ENCODE measurements around the gene CAMK2G. TPM values are rescaled to one million over a fixed set of nuclear protein-coding genes. Genes with fewer than 3 reads are reported as not detected.

The CAMK2G gene
- total RNA-seq, 4 donors from 2014 or later, result 72.0 to 131 (median 83.0) TPM

- TF ChIP-seq POLR2AphosphoS5 (IDR thresholded peaks at IDR 0.05), result no peak
- TF ChIP-seq POLR2A (IDR thresholded peaks at IDR 0.05), result no peak
- no peak for TF ChIP-seq CTCF (IDR thresholded peaks at IDR 0.05)
- TF ChIP-seq EP300 (IDR thresholded peaks at IDR 0.05; ENCODE audit: low read depth), result no peak
- intact Hi-C loops (cut with DNase I; ENCODE audit: low total_unique reads) (no loop called here), in situ Hi-C loops (cut with MboI; ENCODE audit: low pct_ligation_motif_present in 1 of 4, low pct_unique_long_range_greater_than_20kb in 1 of 4, low sequenced_read_pairs in 3 of 4) (no loop called here)
- Histone ChIP-seq H3K4me3 (no peak overlapping the region), H3K27me3 (no peaks in the 10 kb centered on the region), H3K27ac (no peak overlapping the region), H3K36me3 (peaks cover 0 to 20% (median 8%) of the 10 kb centered on the region in 4 donors), H3K4me1 (no peaks in the 10 kb centered on the region), H3K9me3 (no peaks in the 10 kb centered on the region)
- WGBS, 2 donors (ENCODE audit: low coverage in 1 of 2), result 83% methylated on average over 6 of the region's 6 CpGs; no CpG with 5 or more reads in 1 of the 2 donors
- DNase-seq, result no peak
Measured at GRCh38 chr10:73828161-73828560, 46.2 kb downstream of the CAMK2G start.

- intact Hi-C loops (cut with DNase I; ENCODE audit: low total_unique reads), result no loop called here
- in situ Hi-C loops (cut with MboI; ENCODE audit: low pct_ligation_motif_present in 1 of 4, low pct_unique_long_range_greater_than_20kb in 1 of 4, low sequenced_read_pairs in 3 of 4), result no loop called here
- TF ChIP-seq EP300 (IDR thresholded peaks at IDR 0.05; ENCODE audit: low read depth) (no peak), POLR2A (IDR thresholded peaks at IDR 0.05) (no peak), CTCF (IDR thresholded peaks at IDR 0.05) (no peak), POLR2AphosphoS5 (IDR thresholded peaks at IDR 0.05) (no peak)
- DNase-seq, result no peak
- Histone ChIP-seq H3K27me3 (no peaks in the 10 kb centered on the region), H3K27ac (no peak overlapping the region), H3K4me3 (no peak overlapping the region), H3K9me3 (no peaks in the 10 kb centered on the region), H3K4me1 (no peaks in the 10 kb centered on the region), H3K36me3 (peaks cover 0 to 20% (median 8%) of the 10 kb centered on the region in 4 donors)
- 94% methylated on average over 19 of the region's 19 CpGs; no CpG with 5 or more reads in 1 of the 2 donors for WGBS, 2 donors (ENCODE audit: low coverage in 1 of 2)
Measured at GRCh38 chr10:73827346-73828089, 46.8 kb downstream of the CAMK2G start.

GRCh38 chr10:73824146-73824725, 50.1 kb downstream of the CAMK2G start:
- no peak overlapping the region for H3K4me3 ChIP-seq
- peaks cover 6 to 10% (median 10%) of the 10 kb centered on the region in 4 donors for H3K4me1 ChIP-seq
- intact Hi-C loops (cut with DNase I; ENCODE audit: low total_unique reads) (no loop called here), in situ Hi-C loops (cut with MboI; ENCODE audit: low pct_ligation_motif_present in 1 of 4, low pct_unique_long_range_greater_than_20kb in 1 of 4, low sequenced_read_pairs in 3 of 4) (no loop called here)
- no peaks in the 10 kb centered on the region for H3K27me3 ChIP-seq
- WGBS, 2 donors (ENCODE audit: low coverage in 1 of 2), result 95% methylated on average over 14 of the region's 14 CpGs; no CpG with 5 or more reads in 1 of the 2 donors
- H3K27ac ChIP-seq, result no peak overlapping the region
- DNase-seq, result no peak
- H3K9me3 ChIP-seq, result no peaks in the 10 kb centered on the region
- H3K36me3 ChIP-seq, result peaks cover 0 to 22% (median 10%) of the 10 kb centered on the region in 4 donors
- TF ChIP-seq CTCF (IDR thresholded peaks at IDR 0.05), result no peak
- TF ChIP-seq EP300 (IDR thresholded peaks at IDR 0.05; ENCODE audit: low read depth), result no peak
- TF ChIP-seq POLR2AphosphoS5 (IDR thresholded peaks at IDR 0.05), result no peak
- TF ChIP-seq POLR2A (IDR thresholded peaks at IDR 0.05), result no peak

- Histone ChIP-seq H3K27ac (no peak overlapping the region), H3K4me3 (no peak overlapping the region), H3K27me3 (no peaks in the 10 kb centered on the region), H3K36me3 (peaks cover 0 to 22% (median 10%) of the 10 kb centered on the region in 4 donors), H3K9me3 (no peaks in the 10 kb centered on the region), H3K4me1 (peaks cover 6 to 16% (median 13%) of the 10 kb centered on the region in 4 donors)
- TF ChIP-seq EP300 (IDR thresholded peaks at IDR 0.05; ENCODE audit: low read depth), result no peak
- TF ChIP-seq POLR2A (IDR thresholded peaks at IDR 0.05), result no peak
- no peak for TF ChIP-seq POLR2AphosphoS5 (IDR thresholded peaks at IDR 0.05)
- no peak for TF ChIP-seq CTCF (IDR thresholded peaks at IDR 0.05)
- intact Hi-C loops (cut with DNase I; ENCODE audit: low total_unique reads), result no loop called here
- DNase-seq, result no peak
- in situ Hi-C loops (cut with MboI; ENCODE audit: low pct_ligation_motif_present in 1 of 4, low pct_unique_long_range_greater_than_20kb in 1 of 4, low sequenced_read_pairs in 3 of 4), result no loop called here
- WGBS, 2 donors (ENCODE audit: low coverage in 1 of 2), result 86 to 88% methylated on average over 3 to 7 of the region's 7 CpGs
Measured at GRCh38 chr10:73823391-73823790, 51.0 kb downstream of the CAMK2G start.
